ENCODE data around the gene FRS2. TPM values are rescaled to one million over a fixed set of nuclear protein-coding genes. Genes with fewer than 3 reads are reported as not detected.
A peak's percentile ranks its signal among the peaks of the same experiment; 100 is the strongest.

FRS2 gene
- total and polyA plus RNA-seq, 8 donors: 2.0 to 71.0 (median 12.1) TPM

- intact Hi-C loops (cut with DNase I; ENCODE audit: low total_unique reads): no loop called here
- Histone ChIP-seq H3K36me3 (no peaks in the 10 kb centered on the region), H3K27me3 (no peaks in the 10 kb centered on the region), H3K27ac (no peak overlapping the region), H3K4me1 (peaks cover 0 to 76% (median 35%) of the 10 kb centered on the region in 4 donors), H3K9me3 (no peaks in the 10 kb centered on the region), H3K4me3 (no peak overlapping the region)
- 59 to 73% (median 68%) methylated on average over 4 of the region's 4 CpGs for whole genome bisulfite sequencing, 5 donors
- no peak for TF ChIP-seq CTCF (IDR thresholded peaks at IDR 0.05)
- no peak for TF ChIP-seq EP300 (IDR thresholded peaks at IDR 0.05)
- TF ChIP-seq POLR2AphosphoS5 (IDR thresholded peaks at IDR 0.05): no peak
- no peak for TF ChIP-seq POLR2A (IDR thresholded peaks at IDR 0.05)
- peak in 1 of 2 donors; percentile 37 for DNase-seq
Measured at GRCh38 chr12:69497308-69498026, 27.3 kb downstream of the FRS2 start.

- DNase-seq: no peak
- no peaks in the 10 kb centered on the region for H3K36me3 ChIP-seq
- no peaks in the 10 kb centered on the region for H3K27me3 ChIP-seq
- peaks cover 0 to 72% (median 31%) of the 10 kb centered on the region in 4 donors for H3K4me1 ChIP-seq
- TF ChIP-seq POLR2AphosphoS5 (IDR thresholded peaks at IDR 0.05) (no peak), POLR2A (IDR thresholded peaks at IDR 0.05) (no peak), EP300 (IDR thresholded peaks at IDR 0.05) (no peak), CTCF (IDR thresholded peaks at IDR 0.05) (no peak)
- no peak overlapping the region for H3K27ac ChIP-seq
- 61 to 76% (median 65%) methylated on average over 1 of the region's 1 CpG for WGBS, 5 donors
- intact Hi-C loops (cut with DNase I; ENCODE audit: low total_unique reads): no loop called here
- no peaks in the 10 kb centered on the region for H3K9me3 ChIP-seq
- no peak overlapping the region for H3K4me3 ChIP-seq
Measured at GRCh38 chr12:69500631-69501030, 30.4 kb downstream of the FRS2 start.

- TF ChIP-seq EP300 (IDR thresholded peaks at IDR 0.05): no peak
- TF ChIP-seq CTCF (IDR thresholded peaks at IDR 0.05): no peak
- TF ChIP-seq POLR2AphosphoS5 (IDR thresholded peaks at IDR 0.05): no peak
- no peak for TF ChIP-seq POLR2A (IDR thresholded peaks at IDR 0.05)
- Histone ChIP-seq H3K4me3 (no peak overlapping the region), H3K27me3 (no peaks in the 10 kb centered on the region), H3K4me1 (peaks cover 0 to 77% (median 34%) of the 10 kb centered on the region in 4 donors), H3K9me3 (no peaks in the 10 kb centered on the region), H3K36me3 (no peaks in the 10 kb centered on the region), H3K27ac (no peak overlapping the region)
- WGBS, 5 donors: 78 to 84% (median 82%) methylated on average over 5 of the region's 5 CpGs
- DNase-seq: no peak
- intact Hi-C loops (cut with DNase I; ENCODE audit: low total_unique reads): no loop called here
Measured at GRCh38 chr12:69501154-69501895, 31.1 kb downstream of the FRS2 start.

GRCh38 chr12:69502345-69503081, 32.3 kb downstream of the FRS2 start:
- WGBS, 5 donors: 93 to 96% (median 94%) methylated on average over 8 of the region's 8 CpGs
- Histone ChIP-seq H3K27ac (no peak overlapping the region), H3K27me3 (no peaks in the 10 kb centered on the region), H3K4me1 (peaks cover 0 to 77% (median 34%) of the 10 kb centered on the region in 4 donors), H3K9me3 (no peaks in the 10 kb centered on the region), H3K36me3 (no peaks in the 10 kb centered on the region), H3K4me3 (no peak overlapping the region)
- intact Hi-C loops (cut with DNase I; ENCODE audit: low total_unique reads): no loop called here
- TF ChIP-seq EP300 (IDR thresholded peaks at IDR 0.05) (no peak), POLR2A (IDR thresholded peaks at IDR 0.05) (no peak), CTCF (IDR thresholded peaks at IDR 0.05) (no peak), POLR2AphosphoS5 (IDR thresholded peaks at IDR 0.05) (no peak)
- DNase-seq: no peak
